Choroid plexus epithelial cell (primary cell): ENCODE results near the gene HRH3.

ENCODE experiments used
- DNase-seq: peaks from one replicate; pipeline ENCODE4 v3.0.0-alpha.2; 2010; ENCODE audit warnings: low read depth
- H3K4me3 ChIP-seq: 2 replicates; pipeline ENCODE4 v1.5.1; 2011; ENCODE audit warnings: low read depth, mild to moderate bottlenecking, control low read depth, low read length, moderate library complexity
- TF ChIP-seq, protein P1 (sequence below): conservative IDR thresholded peaks from 2 replicates; pipeline ENCODE4 v1.5.1; 2011; ENCODE audit warnings: low read depth, mild to moderate bottlenecking, control low read depth, inconsistent platforms, low read length, moderate library complexity

The HRH3 gene

DNA sequence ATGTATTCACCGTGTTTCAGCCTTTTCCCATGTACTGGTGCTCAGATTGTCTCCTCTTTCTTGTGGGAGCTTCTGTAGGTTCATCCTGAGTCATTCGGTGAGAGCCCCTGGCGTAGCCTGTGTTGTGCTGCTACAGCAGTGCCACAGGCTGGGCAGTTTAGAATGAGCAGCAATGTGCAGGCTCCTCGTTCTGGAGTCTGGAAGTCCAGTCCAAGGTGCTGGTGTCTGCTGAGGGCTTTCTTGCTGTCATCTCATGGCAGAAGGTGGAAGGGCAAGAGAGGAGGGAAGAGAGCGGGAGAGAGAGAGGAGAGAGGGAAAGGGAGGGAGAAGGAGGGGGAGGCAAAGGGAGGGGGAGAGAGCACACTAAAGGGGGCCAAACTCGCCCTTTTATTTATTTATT lies 33.3 kb upstream of the HRH3 start:
- TF ChIP-seq, protein P1, sequence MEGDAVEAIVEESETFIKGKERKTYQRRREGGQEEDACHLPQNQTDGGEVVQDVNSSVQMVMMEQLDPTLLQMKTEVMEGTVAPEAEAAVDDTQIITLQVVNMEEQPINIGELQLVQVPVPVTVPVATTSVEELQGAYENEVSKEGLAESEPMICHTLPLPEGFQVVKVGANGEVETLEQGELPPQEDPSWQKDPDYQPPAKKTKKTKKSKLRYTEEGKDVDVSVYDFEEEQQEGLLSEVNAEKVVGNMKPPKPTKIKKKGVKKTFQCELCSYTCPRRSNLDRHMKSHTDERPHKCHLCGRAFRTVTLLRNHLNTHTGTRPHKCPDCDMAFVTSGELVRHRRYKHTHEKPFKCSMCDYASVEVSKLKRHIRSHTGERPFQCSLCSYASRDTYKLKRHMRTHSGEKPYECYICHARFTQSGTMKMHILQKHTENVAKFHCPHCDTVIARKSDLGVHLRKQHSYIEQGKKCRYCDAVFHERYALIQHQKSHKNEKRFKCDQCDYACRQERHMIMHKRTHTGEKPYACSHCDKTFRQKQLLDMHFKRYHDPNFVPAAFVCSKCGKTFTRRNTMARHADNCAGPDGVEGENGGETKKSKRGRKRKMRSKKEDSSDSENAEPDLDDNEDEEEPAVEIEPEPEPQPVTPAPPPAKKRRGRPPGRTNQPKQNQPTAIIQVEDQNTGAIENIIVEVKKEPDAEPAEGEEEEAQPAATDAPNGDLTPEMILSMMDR: no peak
- no peak overlapping the region for H3K4me3 ChIP-seq

DNA sequence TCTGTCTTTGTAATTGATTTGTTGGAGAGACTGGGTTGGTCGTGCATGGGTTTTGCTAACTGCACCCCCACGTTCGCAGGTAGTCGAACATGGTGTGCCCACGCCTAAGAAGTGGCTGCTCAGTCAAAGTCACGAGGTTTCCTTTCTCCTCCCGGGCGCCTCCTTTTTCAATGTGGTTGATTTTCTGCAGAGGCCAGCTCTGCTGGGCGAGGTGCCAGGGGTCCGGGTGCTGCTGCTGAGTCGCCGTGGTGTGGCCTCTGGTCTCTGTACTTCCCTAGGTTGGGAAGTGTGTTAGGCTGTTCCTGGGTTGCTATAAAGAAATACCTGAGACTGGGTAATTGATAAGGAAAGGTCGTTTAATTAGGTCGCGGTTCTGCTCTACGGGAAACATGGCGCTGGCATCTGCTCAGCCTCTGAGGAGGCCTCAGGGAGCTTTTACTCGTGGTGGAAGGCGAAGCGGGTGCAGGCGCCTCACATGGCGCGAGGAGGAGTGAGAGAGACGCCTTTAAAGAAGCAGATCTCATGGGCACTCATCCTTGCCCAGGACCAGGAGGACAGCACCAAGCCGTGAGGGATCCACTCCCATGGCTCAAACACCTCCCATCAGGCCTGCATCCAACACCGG lies 32.4 kb upstream of the HRH3 start:
- TF ChIP-seq, protein P1: no peak
- H3K4me3 ChIP-seq: no peak overlapping the region
- peak; percentile 20 for DNase-seq

More for the DNA sequence above, 33.3 kb upstream of the HRH3 start:
- no peak for DNase-seq

DNA sequence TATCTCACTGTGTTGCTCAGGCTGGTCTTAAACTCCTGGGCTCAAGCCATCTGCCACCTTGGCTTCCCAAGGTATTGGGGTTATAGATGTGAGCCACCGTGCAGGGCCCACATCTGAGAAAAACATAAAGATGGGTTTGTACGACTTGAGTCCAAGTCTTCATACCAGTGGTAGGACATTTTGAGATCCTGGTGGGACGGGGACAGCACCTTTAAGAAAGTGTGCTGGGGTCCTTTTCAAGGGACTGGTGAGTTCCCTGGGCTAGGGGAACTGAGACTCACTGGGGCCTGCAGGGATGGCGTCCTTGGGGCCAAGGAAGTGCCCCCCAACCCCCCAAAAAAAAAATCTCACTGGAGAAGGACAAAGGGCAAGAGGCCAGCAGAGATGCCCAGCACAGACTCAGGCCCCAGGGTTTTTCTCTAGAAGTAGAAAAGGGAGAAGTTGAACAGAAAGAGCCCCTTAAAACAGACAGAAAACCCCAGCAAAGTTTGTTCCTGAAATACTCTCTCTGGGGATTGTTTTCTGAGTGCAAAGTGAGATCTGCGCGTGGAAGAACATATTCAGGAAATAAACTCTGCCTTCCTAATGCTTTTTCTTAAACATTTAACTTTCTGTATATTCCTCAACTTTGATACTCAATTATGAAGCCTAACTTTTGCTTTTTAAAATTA lies 28.9 kb upstream of the HRH3 start:
- H3K4me3 ChIP-seq: no peak overlapping the region
- TF ChIP-seq, protein P1: no peak
- no peak for DNase-seq

DNA sequence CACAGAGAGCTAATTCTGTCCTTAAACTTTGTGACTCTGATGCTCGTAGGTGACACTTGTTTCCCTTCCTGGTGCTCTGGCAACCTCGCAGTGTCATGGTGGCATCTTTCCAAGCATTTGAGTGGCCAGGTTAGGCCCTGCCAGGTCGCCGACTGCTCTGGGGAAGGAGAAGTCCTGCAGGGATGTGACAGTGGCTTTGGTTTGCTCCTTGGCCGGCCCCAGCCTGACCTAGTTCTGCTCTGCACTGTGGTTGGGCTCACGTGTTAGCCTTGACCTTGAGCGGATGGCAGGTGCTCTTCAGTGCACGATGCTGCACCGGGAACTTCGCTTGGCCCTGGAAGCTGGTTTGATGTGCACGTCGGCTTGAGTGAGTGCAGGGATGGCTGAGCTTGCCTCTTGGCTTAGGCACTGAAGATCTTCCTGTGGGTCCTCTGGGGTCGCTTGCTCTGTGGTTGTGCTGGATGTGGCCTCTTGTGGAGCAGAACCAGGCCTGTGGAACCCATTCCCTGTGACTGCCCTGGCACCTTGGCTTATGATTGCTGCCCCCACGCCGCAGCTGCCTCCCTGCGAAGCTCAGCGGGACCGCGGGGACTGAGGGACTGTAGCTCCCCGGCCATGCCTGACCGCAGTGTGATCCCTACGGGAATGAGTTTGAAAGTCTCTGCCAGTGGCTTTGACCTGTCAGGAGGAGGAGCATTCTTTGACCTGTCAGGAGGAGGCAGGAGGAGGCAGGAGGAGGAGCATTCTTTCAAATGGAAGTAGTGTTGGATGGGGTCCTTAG lies 27.0 kb upstream of the HRH3 start:
- no peak for DNase-seq
- H3K4me3 ChIP-seq: no peak overlapping the region
- TF ChIP-seq, protein P1: no peak

DNA sequence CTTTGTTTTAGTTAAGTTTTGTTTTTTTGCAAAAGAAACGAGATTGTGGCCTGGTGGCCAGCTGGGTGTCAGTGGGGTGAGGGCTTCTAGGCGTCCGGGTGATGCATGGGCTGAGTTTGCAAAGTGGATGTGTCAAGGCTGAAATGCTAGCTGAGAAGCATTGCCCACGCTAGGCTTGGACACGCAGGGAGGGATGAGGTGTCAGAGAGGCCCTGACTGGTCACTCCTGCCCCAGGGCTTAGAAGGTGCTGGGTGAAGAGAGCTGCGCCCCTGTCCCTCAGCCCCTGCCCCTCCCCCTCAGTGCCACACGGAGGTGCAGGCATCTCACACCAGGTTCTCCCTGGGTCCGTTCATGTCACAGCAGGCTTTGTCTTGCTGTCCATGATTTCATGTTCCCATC lies 26.4 kb upstream of the HRH3 start:
- no peak for DNase-seq
- H3K4me3 ChIP-seq: no peak overlapping the region
- TF ChIP-seq, protein P1: no peak

DNA sequence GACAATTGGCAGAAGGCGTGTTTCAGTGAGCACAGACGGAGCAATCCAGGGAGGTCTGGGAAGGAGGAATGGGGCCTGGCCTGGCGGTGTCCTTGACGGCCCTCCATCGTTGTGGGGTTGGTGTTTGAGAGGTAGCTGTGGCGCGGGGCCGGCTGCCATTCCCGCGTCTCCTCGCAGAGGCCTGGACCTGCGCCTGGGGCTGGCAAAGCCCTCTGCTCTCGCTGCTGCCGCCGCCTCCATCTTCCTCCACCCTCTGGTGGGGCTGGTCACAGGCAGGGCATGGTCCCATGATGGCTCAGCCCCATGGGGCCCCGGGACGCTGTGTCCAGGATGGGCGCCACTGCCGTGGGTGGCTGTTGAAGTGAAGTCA lies 25.8 kb upstream of the HRH3 start:
- H3K4me3 ChIP-seq: no peak overlapping the region
- no peak for DNase-seq
- TF ChIP-seq, protein P1: no peak

DNA sequence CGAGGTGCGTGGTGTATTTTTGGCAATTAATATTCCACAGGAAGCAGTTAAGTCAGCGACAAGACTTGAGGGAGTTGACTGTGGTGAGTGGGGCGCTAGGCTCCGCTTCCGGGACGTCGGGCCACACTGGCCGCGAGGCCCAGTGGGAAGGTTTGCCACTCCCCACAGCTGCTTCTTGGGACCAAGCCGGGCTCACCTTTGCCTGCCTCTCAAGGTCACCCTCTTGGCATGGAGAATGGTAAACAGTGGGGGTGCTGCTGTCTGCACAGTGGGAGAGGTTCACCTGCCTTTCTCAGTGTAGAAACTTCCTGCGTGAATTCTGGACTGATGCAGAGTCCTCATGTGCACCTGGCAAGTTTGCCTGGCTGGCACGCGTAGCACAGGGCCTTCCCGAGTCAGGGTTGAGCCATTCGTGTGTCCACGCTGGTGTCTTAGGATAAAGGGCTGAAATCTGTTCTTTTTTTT lies 24.6 kb upstream of the HRH3 start:
- H3K4me3 ChIP-seq: no peak overlapping the region
- DNase-seq: no peak
- TF ChIP-seq, protein P1: no peak
